G401.6 (cell line): ENCODE data around the gene ZNF488.

Experiments used
- FAIRE-seq: peaks from 2 replicates; lab custom pipeline; 2012; peaks lifted over from hg19 to GRCh38; lab: Jason Lieb, UNC

The ZNF488 gene

DNA sequence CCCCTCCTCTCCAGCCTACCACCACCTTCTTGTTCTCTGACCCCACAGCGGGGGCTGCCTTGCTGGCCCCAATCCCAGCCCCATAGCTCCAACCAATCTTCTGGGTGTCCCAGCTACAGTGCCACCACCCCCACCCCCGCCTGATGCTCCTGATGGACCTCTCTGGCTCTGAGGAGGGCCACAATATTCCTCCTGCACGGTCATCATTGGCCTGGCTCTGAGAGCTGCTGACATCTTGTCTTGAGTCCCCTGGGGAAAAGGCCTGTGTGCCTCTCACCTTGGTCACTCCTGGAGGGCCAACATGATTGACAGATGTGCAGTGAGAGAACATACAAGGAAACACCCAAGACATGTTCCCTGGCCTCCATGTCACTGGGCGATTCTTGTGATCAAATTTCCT, 54.2 kb downstream of the ZNF488 start:
- no peak for FAIRE-seq

DNA sequence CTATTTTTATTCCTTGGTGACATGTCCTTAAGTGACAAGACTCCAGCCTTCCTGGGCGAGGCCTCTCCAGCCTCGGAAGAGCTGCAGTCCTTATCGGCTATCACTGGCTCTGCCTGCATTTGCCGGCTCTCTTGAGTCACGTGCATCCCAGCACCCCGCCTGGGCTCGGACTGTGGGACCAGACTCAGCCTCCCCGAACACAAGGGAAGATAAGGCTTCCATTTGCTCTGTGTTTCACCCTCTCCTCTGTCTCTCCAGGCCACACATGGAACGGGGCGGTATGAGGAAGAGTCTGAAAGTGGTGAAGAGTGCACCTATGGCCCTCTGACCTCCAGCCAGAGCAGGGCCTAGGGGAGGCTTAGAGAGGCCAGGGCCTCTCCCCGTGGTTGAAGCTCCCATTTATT, 57.2 kb downstream of the ZNF488 start:
- no peak for FAIRE-seq

DNA sequence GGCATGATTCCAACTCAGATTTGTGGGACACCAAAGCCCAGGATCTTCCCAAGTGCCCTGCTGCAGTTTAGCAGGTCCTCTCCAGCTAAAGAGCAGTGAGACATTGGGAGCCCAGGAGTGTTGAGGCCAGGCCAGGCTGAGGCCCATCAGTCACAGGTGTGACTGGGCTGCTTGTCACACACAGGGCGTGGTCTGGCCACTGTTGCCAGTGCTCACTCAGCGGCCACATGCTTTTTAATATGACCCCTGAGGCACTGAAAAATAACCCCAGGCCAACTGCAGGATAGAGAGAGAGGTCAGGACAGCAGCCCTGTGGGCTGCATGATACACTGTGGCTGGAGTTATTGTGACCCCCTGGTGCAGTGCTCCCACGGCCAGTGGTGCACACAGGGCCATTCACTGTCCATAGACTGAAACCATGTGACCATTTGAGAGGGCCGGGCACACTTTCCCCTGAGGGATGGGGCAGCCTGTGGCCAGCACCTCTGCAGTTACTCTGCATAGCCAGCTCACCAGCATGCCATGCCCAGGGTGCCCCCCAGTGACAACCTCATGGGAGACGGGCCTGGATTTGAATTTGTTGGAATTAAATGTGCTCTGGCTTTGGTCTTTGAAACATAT, 57.7 kb downstream of the ZNF488 start:
- FAIRE-seq, result no peak

DNA sequence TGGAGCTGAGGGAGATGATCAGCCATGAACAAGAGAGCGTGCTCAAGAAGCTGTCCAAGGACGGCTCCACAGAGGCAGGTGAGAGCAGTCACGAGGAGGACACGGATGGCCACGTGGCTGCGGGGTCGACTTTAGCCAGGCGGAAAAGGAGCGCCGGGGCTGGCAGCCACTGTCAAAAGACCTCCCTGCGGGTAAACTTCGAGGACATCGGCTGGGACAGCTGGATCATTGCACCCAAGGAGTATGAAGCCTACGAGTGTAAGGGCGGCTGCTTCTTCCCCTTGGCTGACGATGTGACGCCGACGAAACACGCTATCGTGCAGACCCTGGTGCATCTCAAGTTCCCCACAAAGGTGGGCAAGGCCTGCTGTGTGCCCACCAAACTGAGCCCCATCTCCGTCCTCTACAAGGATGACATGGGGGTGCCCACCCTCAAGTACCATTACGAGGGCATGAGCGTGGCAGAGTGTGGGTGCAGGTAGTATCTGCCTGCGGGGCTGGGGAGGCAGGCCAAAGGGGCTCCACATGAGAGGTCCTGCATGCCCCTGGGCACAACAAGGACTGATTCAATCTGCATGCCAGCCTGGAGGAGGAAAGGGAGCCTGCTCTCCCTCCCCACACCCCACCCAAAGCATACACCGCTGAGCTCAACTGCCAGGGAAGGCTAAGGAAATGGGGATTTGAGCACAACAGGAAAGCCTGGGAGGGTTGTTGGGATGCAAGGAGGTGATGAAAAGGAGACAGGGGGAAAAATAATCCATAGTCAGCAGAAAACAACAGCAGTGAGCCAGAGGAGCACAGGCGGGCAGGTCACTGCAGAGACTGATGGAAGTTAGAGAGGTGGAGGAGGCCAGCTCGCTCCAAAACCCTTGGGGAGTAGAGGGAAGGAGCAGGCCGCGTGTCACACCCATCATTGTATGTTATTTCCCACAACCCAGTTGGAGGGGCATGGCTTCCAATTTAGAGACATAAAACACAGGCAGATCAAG, 58.5 kb downstream of the ZNF488 start:
- FAIRE-seq, result no peak

DNA sequence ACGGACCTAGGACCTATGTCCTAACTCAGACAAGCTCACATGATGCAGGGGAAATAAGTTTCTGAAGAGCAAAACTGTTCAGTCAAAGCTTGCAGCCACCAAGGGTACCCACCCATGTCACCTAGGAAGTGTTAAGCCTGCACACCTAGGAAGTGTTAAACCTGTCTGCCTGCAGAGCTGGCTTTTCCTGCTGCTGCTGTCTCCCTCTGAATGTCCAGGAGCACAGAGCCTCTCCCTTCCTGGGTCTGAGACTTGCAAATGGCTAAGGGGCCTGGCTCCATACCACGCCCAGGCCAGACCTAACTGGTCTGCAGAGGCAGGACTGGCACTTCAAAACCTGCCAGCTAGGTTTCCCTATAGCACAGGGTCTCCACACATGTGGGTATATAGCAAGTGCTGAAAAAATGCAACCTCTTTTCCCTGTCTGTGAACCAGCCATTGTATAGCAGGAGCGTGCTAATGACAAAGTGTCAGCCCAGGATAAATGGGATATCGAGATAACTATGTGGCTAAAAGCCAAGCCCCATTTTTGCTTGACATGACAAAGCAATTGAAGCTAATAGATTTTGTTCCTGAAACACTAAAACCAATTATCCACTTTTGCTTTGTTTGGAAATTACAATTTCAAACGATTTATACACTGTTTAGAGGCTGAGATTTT, 60.3 kb downstream of the ZNF488 start:
- FAIRE-seq, result no peak

DNA sequence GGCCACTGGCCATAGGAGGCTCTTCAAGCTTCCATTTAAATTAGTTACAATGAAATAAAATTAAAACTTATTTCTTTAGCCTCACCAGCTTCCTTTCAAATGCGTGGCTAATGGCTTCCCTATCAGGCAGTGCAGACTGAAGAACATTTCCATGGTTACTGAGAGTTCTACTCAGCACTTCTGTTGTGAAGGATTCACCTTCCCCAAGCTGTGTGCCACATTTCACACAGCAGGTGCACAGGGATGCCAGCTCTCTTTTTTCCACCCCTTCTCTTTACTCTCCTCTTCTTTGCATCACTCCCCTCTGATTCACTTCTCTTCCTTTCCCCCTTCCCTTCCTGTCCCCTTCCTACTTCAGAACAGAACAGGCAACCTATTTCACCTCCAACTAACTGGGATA, 61.0 kb downstream of the ZNF488 start:
- no peak for FAIRE-seq

DNA sequence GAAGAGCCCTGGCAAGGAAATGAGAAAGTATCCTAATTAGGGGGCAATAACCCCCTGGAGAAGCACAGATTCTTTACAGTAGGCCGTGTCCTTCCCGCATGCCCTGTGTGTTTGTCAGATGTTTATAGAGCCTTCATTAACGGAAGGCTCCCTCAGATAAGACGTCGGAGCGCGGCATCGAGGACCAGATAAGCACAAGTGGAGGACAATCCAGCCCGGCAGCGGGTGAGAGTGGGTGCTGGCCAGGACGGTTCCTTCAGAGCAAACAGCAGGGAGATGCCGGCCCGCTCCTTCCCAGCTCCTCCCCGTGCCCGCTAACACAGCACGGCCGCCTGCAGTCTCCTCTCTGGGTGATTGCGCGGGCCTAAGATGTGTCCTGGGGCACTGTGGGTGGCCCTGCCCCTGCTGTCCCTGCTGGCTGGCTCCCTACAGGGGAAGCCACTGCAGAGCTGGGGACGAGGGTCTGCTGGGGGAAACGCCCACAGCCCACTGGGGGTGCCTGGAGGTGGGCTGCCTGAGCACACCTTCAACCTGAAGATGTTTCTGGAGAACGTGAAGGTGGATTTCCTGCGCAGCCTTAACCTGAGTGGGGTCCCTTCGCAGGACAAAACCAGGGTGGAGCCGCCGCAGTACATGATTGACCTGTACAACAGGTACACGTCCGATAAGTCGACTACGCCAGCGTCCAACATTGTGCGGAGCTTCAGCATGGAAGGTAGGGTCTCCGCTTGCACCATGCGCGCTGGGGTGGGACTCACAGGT, 61.6 kb downstream of the ZNF488 start, which contains the start of gene GDF2:
Gene GDF2, plus strand, starts transcription at position 155 of the 762 bp plus-strand sequence. Its CDS starts 215 bp downstream, at position 370.
- FAIRE-seq, result no peak

DNA sequence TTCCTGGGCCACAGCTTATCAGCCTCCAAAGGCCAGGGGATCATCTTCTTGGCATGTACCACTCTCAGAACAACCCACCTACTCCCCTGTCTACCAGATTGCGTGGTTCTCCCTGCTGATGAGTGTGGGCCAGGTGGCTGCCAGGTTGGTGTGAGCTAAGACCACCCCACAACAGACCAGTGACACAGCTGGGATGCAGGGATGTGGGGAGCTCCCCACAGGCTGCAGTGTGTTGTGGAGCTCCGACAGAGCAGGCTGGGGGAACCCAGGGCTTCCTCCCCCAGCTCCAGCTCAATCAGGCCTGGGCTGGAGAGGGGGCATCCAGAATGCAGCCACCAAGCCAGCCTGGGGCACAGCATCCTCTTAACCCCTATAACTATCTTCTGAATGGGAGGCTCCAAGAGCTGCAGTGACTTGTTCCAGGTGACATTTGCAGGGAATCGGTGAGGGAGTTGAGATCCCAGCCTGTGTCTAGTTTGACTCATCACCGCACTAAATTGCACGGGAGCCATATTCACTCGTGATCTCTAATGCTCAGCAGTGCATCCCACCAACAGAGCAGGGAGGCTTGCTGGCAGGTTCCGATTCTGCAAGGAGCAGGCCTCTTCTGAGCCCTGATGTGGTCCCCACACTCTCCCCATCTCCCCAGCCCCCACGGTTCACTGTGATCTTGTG, 62.4 kb downstream of the ZNF488 start:
- FAIRE-seq, result no peak

DNA sequence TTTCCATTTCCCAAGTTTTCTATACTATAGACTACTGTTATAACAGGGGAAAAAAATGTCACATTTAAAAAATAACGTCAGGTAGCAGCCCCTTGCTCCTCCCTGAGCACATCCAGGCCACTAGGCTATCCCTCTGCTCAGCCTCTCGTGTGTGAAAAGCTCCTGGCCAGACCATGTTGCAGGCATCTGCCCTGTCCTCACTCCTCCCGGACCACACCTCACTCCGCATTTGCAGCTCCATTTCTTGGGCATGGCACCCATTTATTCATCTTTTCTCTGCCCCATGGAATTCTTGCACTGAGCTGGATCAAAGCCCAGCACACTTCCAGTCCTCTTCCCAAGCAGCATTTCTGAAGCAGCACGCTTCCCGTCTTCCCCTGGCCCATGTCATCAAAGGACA, 63.3 kb downstream of the ZNF488 start:
- no peak for FAIRE-seq

DNA sequence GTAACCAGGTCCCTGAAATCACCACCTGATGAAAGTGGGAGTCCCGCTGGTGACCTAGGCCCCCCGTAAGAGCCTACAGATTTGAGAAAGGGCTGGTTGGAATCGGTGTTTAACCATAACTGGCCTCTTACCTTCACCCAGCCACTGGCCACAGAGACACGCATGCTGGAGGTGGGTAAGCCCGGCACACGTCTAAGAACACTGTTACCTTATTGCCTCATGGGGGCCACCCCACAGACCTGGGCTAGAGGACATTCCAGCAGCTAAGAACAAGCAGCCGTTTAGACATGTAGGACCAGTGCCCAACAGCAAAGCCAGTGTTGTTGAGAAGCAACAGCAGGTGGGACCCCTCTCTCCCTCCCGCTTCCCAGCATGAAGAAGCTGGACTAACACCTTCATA, 64.3 kb downstream of the ZNF488 start:
- FAIRE-seq, result no peak

DNA sequence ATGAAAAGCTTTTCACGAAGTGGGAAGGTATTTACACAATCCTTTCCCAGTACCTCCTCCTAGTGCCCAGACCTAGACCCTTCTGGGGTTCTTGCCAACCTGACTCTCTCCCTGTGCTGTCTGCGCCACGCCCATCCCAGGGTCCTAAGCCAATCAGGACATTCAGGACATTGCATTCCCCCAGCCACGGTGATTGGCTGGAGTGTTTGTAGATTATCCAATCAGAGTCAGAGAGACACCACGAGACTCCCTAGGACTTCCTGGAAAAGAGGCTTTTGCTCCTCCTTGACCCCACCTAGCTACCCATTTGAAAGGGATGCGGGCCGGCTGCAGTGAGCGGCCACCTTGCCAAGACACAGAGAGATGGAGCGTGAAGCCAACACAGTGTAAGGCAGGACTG, 65.4 kb downstream of the ZNF488 start:
- no peak for FAIRE-seq

DNA sequence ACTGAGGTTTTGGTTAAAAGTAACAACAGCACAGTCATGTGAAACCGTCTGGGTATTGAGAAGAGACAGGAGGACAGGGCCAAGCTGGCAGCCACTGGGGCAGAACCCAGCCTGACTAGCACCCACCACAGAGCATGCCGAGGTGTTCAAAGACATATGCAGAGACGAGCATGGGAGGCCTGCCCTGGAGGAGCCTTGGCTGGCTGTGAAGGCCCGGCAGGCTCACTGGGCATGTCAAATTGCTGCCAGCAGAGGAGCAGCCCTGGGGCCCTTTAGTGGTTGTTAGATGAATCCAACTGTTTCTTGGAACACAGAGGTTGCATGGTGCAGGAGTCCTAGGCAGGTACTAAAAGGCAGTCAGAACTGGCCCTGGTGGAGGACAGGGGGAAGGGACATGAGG, 66.8 kb downstream of the ZNF488 start:
- FAIRE-seq, result no peak

DNA sequence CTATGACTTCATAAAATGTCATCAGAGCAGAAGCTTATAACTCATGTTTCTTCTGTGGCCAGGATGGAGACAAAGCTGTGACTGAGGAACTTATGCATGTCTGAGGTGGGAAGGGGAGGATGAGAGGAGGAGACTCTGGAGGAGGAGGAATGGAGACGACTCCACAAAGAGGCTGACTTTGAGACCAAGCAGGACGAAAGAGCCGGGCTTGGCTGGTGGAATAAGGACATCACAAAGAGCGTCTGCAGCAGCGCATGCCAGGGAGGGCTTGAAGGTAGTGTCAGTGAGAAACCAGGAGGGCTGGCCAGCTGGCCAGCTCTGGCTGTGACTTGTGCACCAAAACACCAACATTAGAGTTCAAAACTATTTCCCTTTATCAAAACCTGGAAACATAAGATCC, 68.0 kb downstream of the ZNF488 start:
- no peak for FAIRE-seq
